Anterior cingulate cortex (tissue), 58 donors: Measurements from ENCODE around the gene HSD17B1.
A peak's percentile ranks its signal among the peaks of the same experiment; 100 is the strongest.

Experiments
- DNase-seq, 58 donors: peaks; one replicate each; lab custom pipeline; 2025; lab: John Stamatoyannopoulos, UW

HSD17B1 gene

DNA sequence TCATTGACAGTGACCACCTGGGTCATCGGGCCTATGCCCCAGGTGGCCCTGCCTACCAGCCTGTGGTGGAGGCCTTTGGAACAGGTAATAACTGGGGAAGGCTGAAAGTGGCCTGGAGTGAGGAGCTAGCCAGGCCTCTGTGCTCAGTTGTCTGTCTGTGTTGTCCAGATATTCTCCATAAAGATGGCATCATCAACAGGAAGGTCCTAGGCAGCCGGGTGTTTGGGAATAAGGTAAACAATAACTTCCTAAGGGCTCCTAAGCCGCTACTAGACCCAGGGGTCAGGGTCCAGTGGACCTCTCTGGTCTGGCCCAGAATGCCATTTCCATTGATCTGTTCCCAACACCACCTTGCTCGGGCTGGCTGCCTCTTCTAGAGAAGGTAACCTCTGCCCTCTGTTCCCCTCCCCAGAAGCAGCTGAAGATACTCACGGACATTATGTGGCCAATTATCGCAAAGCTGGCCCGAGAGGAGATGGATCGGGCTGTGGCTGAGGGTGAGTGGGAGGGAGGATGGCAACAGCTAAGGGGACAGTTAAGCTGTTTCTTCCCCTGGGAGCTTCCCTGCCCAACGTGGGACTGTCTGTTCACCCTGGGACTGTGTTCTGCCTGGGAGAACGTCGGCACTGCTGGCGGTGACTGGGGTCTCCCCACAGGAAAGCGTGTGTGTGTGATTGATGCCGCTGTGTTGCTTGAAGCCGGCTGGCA is 12.2 kb downstream of the HSD17B1 start:
- DNase-seq, result no peak

- DNase-seq, result no peak
These were observed 12.9 kb downstream of the HSD17B1 start for GRCh38 chr17:42565523-42566214.

DNA sequence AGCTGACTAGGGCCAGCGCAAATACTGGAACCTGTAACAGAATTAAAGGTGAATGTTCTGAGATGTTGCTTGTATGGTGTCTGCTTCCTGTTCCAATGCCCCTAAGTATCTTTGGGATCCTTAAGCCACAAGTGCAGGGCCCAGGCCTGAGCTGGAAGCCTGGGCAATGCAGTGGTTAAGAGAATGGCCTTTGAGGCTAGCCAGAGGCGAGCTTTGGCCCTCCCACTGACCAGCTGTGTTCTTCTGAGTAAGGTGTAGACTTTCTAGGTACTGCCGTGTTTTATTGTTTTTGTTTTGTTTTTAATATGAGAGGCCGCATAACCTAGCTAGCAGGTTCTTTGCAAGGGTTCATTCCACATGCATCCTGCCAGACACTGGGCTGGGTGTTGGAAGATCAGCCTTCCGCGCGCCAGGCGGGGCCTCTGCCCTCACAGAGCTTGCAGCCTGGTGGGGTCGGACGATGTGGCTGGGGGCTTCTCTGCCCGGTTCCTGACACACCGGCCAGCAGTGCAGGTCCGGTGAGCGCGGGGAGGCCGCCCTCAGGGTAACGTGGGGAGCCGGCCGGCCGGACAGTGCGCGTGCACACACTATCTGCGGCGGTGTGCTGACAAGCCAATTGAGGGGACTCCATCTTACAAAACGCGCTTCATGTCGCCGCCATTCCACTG is 13.6 kb downstream of the HSD17B1 start:
- peak in 1 of 58 donors; percentile 55 for DNase-seq

DNA sequence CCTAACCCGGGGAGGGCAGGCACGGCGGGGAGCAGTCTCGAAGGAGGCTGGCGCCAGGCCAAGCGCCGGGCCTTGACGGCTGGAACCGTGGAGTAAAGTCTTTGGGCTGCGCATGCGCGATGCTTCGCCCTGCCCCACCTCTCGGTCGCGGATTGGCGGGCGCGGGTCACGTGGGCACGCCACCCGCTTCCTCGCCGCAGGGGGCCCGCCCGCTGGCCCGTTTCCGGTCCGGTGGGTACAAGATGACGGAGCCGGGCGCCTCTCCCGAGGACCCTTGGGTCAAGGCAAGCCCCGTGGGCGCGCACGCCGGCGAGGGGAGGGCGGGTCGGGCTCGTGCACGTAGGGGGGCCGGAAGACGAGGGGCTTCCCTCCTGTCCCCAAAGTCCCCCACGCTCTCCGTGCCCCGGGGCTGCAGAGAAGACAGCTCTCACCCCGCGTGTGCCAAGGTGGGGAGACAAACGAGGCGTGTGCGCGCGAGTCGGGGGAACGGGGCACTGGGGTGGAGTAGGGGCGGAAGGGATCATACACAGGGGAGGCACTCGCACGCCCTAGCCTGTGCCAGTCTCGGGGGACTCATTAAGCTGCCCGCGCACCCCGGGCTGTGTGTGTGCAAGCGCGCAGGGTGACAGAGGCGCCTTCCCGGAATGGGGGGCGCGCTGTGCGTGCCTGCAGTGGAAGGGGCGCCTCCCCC is 14.3 kb downstream of the HSD17B1 start, which contains the start of gene MLX:
MLX (plus strand) TSS at position 218 of the 691 bp plus-strand sequence; CDS start at position 243, 25 bp downstream.
- peak; percentile 40 to 97 (median 88) for DNase-seq

DNA sequence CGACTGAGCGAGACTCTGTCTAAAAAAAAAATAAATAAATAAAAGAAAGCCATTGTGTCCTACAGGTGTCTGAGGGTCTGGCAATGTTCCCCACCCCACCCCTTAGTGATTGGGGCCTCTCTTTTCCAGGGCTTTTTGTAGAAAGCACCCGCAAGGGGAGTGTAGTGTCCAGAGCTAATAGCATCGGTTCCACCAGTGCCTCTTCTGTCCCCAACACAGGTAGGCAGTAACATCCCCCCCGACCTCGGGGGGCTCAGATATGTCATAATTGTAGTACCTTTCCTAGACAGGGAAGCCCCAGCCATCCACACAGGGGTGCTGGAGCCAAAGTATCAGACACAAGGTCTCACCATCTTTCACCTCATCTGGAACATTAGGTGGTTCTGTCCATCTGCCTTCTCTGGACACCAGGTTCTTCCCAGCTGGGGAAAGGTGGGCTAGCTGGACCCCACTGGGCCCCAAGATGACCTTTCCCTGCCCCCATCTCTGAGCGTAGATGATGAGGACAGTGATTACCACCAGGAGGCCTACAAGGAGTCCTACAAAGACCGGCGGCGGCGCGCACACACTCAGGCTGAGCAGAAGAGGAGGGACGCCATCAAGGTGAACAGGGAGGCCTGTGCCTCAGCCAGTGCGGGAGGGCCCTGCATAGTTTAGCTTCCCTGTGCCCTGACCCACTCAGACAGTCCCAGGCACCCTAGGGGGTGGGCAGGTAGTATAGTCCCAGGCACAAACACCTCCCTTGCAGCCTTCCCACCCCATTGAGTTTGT is 15.8 kb downstream of the HSD17B1 start:
- DNase-seq, result no peak

DNA sequence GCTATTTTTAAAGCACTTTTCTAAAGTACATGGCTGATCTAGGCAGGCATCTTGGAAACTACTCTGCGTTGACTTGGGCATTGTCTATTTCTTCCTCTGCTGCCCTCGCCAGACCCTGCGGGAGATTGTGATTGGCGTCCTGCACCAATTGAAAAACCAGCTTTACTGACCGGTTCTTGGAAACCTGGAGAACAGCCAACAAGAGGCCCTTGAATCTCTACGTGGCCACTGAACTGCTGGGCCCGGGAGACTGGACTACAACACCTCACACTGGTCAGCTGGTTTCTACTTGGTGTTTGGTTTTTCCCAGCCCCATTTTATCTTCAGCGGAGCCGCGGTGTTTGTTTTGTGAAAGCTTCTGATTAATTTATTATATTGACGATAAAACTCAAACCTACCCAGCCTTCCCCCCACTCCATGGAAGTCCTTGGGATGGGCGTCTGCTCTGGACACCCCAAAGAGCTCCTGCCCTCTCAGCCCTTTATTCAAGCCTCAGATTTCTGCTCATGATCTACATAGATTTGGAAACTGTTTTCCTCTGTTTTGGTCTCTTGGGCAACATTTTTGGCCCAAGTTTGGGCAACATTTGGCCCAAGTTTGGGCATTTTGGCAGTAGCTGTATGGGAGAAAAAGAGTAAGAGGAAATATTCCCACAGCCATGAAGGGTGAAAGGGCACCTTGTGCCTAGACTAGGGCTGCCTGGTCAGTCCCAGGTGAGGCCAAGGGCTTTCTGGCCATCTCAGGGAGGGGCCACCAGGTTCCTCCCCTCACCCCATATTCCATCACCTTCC is 18.9 kb downstream of the HSD17B1 start:
- DNase-seq, result no peak

- no peak for DNase-seq
These were observed 20.4 kb downstream of the HSD17B1 start for GRCh38 chr17:42573095-42573494.

DNA sequence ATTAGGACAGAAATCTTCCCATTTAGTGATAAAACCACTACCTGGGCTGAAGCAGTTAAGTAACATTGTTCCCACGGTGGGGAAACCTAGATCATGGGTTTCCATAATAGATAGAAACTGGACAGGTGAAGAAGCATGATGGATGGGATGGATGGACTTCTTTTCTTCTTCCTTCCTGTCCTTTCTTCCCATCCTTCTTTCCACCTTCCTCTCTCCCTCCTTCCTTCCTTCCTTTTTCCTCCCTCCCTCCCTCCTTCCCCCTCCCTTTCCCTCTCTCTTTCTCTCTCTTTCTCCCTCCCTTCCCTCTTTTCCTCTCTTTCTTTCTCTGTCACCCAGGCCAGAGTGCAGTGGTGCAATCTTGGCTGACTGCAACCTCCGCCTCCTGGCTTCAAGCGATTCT is 21.7 kb downstream of the HSD17B1 start:
- DNase-seq, result no peak

- DNase-seq, result no peak
These were observed 24.4 kb downstream of the HSD17B1 start for GRCh38 chr17:42577140-42577531.

- DNase-seq, result peak; percentile 66 to 96 (median 91)
These were observed 25.0 kb downstream of the HSD17B1 start, which contains the start of gene PSMC3IP for GRCh38 chr17:42577532-42578281. Gene PSMC3IP, minus strand, starts transcription at chr17:42577729. Its CDS starts 43 bp downstream, at chr17:42577686.

DNA sequence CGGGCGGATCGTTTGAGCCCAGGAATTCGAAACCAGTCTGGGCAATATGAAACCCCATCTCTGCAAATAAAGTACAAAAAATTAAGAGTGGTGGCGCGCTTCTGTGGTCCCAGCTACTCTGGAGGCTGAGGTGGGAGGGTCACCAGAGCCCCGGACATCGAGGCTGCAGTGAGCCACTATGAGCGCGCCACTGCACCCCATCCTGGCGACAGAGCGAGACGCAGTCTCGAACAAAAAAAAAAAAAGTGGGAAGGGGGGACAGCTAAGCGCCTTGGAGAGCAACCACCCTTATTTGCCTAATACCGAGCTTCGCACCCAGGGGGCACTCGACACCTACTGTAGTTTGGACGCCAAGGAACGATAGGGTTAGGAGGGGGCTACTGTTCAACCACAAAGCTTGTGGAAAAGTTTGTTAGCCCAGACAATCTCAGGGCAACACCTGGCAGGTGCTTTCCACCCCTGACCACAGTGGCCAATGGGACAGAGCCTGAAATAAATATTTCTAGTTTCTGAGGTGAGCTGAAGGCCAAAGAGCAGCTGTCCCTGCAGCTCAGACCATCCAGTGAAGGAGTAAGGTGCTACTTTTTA is 25.7 kb downstream of the HSD17B1 start:
- DNase-seq, result peak in 49 of 58 donors; percentile 9 to 77 (median 34)

- DNase-seq, result no peak
These were observed 27.2 kb downstream of the HSD17B1 start for GRCh38 chr17:42579794-42580551.

GRCh38 chr17:42581744-42582270 is 29.1 kb downstream of the HSD17B1 start:
- no peak for DNase-seq

DNA sequence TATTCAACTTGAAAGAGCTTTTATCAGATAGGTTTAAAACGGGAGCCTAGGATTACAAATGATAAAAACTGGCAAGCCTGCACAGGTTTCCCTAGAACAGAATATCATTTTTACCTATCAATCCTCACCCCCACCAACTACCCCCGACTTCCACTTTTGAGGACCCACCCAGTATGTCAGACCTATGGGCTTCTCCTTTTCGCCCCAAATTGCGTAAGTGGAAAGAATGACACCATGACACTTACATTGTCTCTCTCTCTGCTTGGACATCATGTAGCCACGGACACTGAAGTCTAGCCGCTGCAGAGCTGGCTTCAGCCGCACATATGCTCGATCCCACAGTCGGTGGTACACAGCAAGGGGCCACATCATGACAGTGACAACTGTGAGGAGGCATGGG is 32.2 kb downstream of the HSD17B1 start:
- no peak for DNase-seq

DNA sequence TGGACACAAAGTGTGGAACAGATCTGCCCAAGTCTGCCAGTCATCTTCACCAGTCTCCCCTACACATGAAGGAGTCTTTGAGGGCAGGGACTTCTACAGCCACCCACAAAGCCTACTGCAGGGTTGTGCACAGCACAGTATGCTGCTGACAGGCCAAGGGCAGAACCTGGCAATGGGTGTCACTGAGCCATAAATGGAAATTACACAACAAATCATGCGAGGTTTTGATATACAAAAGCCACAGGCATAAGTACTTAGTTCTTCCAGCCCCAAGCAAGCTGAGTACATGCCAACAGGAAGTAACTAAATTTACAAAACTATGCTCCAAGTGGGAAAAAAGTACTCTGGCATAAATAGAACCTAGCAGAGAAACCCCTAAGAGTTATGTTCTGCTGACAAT is 32.6 kb downstream of the HSD17B1 start:
- no peak for DNase-seq

DNA sequence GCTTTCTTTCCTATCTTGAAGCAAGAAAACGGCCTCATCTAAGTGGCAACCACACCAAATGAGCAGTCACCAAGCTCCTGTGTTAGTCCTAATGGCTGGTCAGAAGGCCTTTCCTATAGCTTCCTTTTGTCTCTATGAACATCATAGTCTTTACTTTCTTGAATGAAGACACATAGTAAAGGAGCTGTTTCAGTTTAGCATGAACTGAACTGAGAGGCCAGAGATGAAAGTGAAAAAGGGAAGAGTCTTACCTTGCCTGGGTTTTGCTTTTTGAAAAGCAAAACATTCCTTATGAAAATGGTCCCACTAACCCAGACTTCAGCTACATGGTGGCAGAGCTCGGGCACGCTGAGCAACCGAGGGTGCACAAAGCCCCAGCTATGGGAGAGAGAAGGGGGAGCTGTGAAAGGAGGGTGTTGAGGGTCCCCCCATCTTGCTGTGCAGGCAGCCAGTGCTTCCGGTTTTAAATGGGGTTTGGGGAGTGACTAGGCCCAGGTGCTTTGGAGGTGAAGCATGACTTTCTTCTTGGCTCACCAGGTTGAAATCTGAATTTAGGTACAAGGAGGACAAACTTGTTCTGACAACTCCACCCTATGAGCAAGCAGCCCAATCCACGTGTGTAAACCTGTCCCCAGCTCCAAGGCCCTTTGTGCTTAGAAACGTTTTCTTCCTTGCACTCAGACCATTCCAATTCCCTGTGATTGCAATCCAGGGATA is 33.9 kb downstream of the HSD17B1 start:
- DNase-seq, result no peak
